Heart right ventricle (tissue), 16 donors: ENCODE measurements around the gene NEFH. TPM values are rescaled to one million over a fixed set of nuclear protein-coding genes. Genes with fewer than 3 reads are reported as not detected.

ENCODE experiments used
- ATAC-seq, 8 donors: fragments of 200-7000 bp; cut with Tn5 transposase; one replicate each; pipeline ENCODE4 v1.9.1; 2020; ENCODE audit warnings: mild to moderate bottlenecking in 8 of 8, moderate library complexity in 8 of 8, moderate number of reproducible peaks in 1 of 8
- DNase-seq, 2 donors: peaks; one replicate each; pipeline ENCODE4 v3.0.0-alpha.2; 2020
- H3K27ac ChIP-seq, 10 donors: fragments of 200-600 bp; sonication (generic) in 2 of 10; one replicate each; pipeline versions ENCODE4 v1.5.0 to v1.8.0; 2020 to 2022; ENCODE audit warnings: mild to moderate bottlenecking in 3 of 10
- H3K27me3 ChIP-seq, 7 donors: fragments of 200-600 bp; one replicate each; pipeline ENCODE4 v1.8.0; 2021 to 2022; ENCODE audit warnings: mild to moderate bottlenecking in 2 of 7
- H3K36me3 ChIP-seq, 9 donors: fragments of 200-600 bp; sonication (generic) in 1 of 9; one replicate each; pipeline versions ENCODE4 v1.5.0 to v1.8.0; 2020 to 2022; ENCODE audit warnings: mild to moderate bottlenecking in 2 of 9
- H3K4me1 ChIP-seq, 9 donors: fragments of 200-600 bp; sonication (generic) in 1 of 9; one replicate each; pipeline versions ENCODE4 v1.5.0 to v1.8.0; 2020 to 2022; ENCODE audit warnings: mild to moderate bottlenecking in 4 of 9
- H3K4me3 ChIP-seq, 10 donors: fragments of 200-600 bp; sonication (generic) in 2 of 10; one replicate each; pipeline versions ENCODE4 v1.5.0 to v1.8.0; 2020 to 2022; ENCODE audit warnings: mild to moderate bottlenecking in 7 of 10, moderate library complexity in 2 of 10
- H3K9me3 ChIP-seq, 11 donors: fragments of 200-600 bp in 10 of 11; sonication (generic) in 2 of 11; one replicate each; pipeline versions ENCODE4 v1.5.0 to v1.8.0; 2013 to 2022; ENCODE audit warnings: mild to moderate bottlenecking in 2 of 11, control low read depth in 1 of 11, moderate library complexity in 1 of 11
- CTCF ChIP-seq, 9 donors: fragments of 200-600 bp; sonication (generic) in 2 of 9; IDR thresholded peaks; one replicate each; pipeline versions ENCODE4 v1.5.0 to v1.8.0; 2021 to 2022; ENCODE audit warnings: antibody characterized with exemption in 9 of 9, mild to moderate bottlenecking in 5 of 9, moderate library complexity in 1 of 9
- WGBS, 2 donors: extraction: QIAGEN DNeasy Blood & Tissue Kit; methylation state at CpG; one replicate each; pipeline ENCODE4 v1.1.7; 2013; ENCODE audit warnings: inconsistent platforms in 1 of 2; 5-methylcytosine and 5-hydroxymethylcytosine counted together
- intact Hi-C, 10 donors: fragments of 100-400 bp; cut with DNase I; formaldehyde crosslinking; loops; one replicate each; pipeline versions ENCODE4 v1.11.1 to v1.14.2; 2022
- polyA plus RNA-seq, 2 donors: library from polyadenylated mRNA; stranded (reverse); fragments of 200-250 nt; gene quantifications; one replicate each; pipeline ENCODE4 v1.2.3, GENCODE V29; 2013
- total RNA-seq, 10 donors: library from RNA; stranded (reverse); fragmentation: NEBNext Ultra II Directional in 3 of 10; extraction: Animal tissue kit (Norgen Biotek cat#: 25700) in 3 of 10; gene quantifications; one replicate each; pipeline versions ENCODE4 v1.2.1 to v1.2.4, GENCODE V29; 2021 to 2023
- donor health status: Arrhythmogenic right ventricular cardiomyopathy.
- donor health status: ischemic (EF 13 %, LVEDD 7.1; RV severe dilation, severe dysfunction).
- donor health status: healthy with polysubstance abuse.
- donor health status: DM: no; HTN: yes; CAD: no.
- donor health status: DM: no; HTN: no; CAD: no.
- donor health status: ischemic (EF 25% LVEDD 6.9; RV normal size, moderate dysfunction).
- donor health status: ischemic (EF 25% LVEDD 5.7; RV mildly dilated, moderate dysfunction).
- donor health status: healthy.
- donor health status: DM: yes; HTN: yes; CAD: no.
- donor health status: Ischemic cardiomyopathy.
- donor health status: ischemic (EF 35%, LVEDD 5.7; RV mildly dilated, moderate dysfunction).
- donor health status: nonischemic (EF 11% LVEDD 7.7; RV severe dilation, severe dysfunction).
- donor health status: DM: yes; HTN: yes; CAD: no.
- donor health status: PGD.
- donor health status: ischemic (EF 29% LVEDD 5.4; RV normal size, mild dysfunction).
- donor health status: nonischemic (EF 23%, LVEDD 6.1; RV moderate dilation, normal function).

The NEFH gene
- total and polyA plus RNA-seq, 12 donors = 0.07 to 0.60 (median 0.18) TPM; not detected in 3

- H3K4me3 ChIP-seq = no peak overlapping the region
- intact Hi-C loops = no loop called here
- no peak for TF ChIP-seq CTCF (IDR thresholded peaks at IDR 0.05)
- ATAC-seq (no peak), DNase-seq (no peak)
- WGBS, 2 donors = 68 to 72% methylated on average over 5 of the region's 5 CpGs
- H3K27me3 ChIP-seq = peaks cover 0 to 83% (median 51%) of the 10 kb centered on the region in 7 donors
- H3K36me3 ChIP-seq = no peaks in the 10 kb centered on the region
- peaks cover 0 to 12% (median 8%) of the 10 kb centered on the region in 9 donors for H3K4me1 ChIP-seq
- H3K9me3 ChIP-seq = no peaks in the 10 kb centered on the region
- no peak overlapping the region for H3K27ac ChIP-seq
These were observed 7.0 kb upstream of the NEFH start for GRCh38 chr22:29473001-29473400.

GRCh38 chr22:29475550-29475949 lies 4.5 kb upstream of the NEFH start:
- 73 to 83% methylated on average over 8 of the region's 8 CpGs for WGBS, 2 donors

GRCh38 chr22:29476116-29476515 lies 3.9 kb upstream of the NEFH start:
- DNase-seq (no peak), ATAC-seq (no peak)
- H3K4me3 ChIP-seq = no peak overlapping the region
- H3K27me3 ChIP-seq = peaks cover 13 to 95% (median 60%) of the 10 kb centered on the region in 7 donors
- H3K27ac ChIP-seq = no peak overlapping the region
- peaks cover 1 to 24% (median 14%) of the 10 kb centered on the region in 9 donors for H3K4me1 ChIP-seq
- H3K36me3 ChIP-seq = no peaks in the 10 kb centered on the region
- intact Hi-C loops = no loop called here
- no peaks in the 10 kb centered on the region for H3K9me3 ChIP-seq
- 35 to 52% methylated on average over 6 of the region's 6 CpGs for WGBS, 2 donors
- TF ChIP-seq CTCF (IDR thresholded peaks at IDR 0.05) = no peak

More at GRCh38 chr22:29475550-29475949, 4.5 kb upstream of the NEFH start:
- Histone ChIP-seq H3K9me3 (no peaks in the 10 kb centered on the region), H3K27ac (no peak overlapping the region), H3K4me1 (peaks cover 1 to 23% (median 9%) of the 10 kb centered on the region in 9 donors), H3K36me3 (no peaks in the 10 kb centered on the region), H3K27me3 (peaks cover 8 to 95% (median 60%) of the 10 kb centered on the region in 7 donors), H3K4me3 (no peak overlapping the region)
- DNase-seq (no peak), ATAC-seq (no peak)
- intact Hi-C loops = no loop called here
- no peak for TF ChIP-seq CTCF (IDR thresholded peaks at IDR 0.05)

GRCh38 chr22:29477723-29478318 lies 2.2 kb upstream of the NEFH start:
- 18 to 22% methylated on average over 4 of the region's 4 CpGs for WGBS, 2 donors
- H3K4me1 ChIP-seq = peaks cover 2 to 27% (median 14%) of the 10 kb centered on the region in 9 donors
- ATAC-seq (no peak), DNase-seq (no peak)
- H3K27ac ChIP-seq = no peak overlapping the region
- peaks cover 19 to 96% (median 74%) of the 10 kb centered on the region in 7 donors for H3K27me3 ChIP-seq
- TF ChIP-seq CTCF (IDR thresholded peaks at IDR 0.05) = no peak
- no peaks in the 10 kb centered on the region for H3K36me3 ChIP-seq
- no peaks in the 10 kb centered on the region for H3K9me3 ChIP-seq
- intact Hi-C loops = no loop called here
- H3K4me3 ChIP-seq = peak overlapping the region in 1 of 10 donors; percentile 14
